Mammary epithelial cell (primary cell): ENCODE data around the gene LHFPL3.

Experiments used
- EZH2 ChIP-seq: IDR thresholded peaks from 2 replicates; pipeline ENCODE4 v1.6.1; 2012; ENCODE audit warnings: low read length, inconsistent platforms, borderline replicate concordance
- TF ChIP-seq, protein P1 (sequence below), 2 donors: IDR thresholded peaks in 1 of 2; conservative IDR thresholded peaks in 1 of 2; 2 replicates each; pipeline ENCODE4 v1.5.1; 2011 to 2012; ENCODE audit warnings: inconsistent platforms in 2 of 2, low read length in 2 of 2, mild to moderate bottlenecking in 2 of 2, control low read depth in 1 of 2, low read depth in 1 of 2; ENCODE audit not compliant: insufficient read depth in 1 of 2; ENCODE audit errors: extremely low read depth in 1 of 2

- TF ChIP-seq, protein P1, sequence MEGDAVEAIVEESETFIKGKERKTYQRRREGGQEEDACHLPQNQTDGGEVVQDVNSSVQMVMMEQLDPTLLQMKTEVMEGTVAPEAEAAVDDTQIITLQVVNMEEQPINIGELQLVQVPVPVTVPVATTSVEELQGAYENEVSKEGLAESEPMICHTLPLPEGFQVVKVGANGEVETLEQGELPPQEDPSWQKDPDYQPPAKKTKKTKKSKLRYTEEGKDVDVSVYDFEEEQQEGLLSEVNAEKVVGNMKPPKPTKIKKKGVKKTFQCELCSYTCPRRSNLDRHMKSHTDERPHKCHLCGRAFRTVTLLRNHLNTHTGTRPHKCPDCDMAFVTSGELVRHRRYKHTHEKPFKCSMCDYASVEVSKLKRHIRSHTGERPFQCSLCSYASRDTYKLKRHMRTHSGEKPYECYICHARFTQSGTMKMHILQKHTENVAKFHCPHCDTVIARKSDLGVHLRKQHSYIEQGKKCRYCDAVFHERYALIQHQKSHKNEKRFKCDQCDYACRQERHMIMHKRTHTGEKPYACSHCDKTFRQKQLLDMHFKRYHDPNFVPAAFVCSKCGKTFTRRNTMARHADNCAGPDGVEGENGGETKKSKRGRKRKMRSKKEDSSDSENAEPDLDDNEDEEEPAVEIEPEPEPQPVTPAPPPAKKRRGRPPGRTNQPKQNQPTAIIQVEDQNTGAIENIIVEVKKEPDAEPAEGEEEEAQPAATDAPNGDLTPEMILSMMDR (conservative IDR thresholded peaks at IDR 0.05 in 1 of 2, IDR thresholded peaks at IDR 0.05 in 1 of 2; ENCODE audit: extremely low read depth in 1 of 2, insufficient read depth in 1 of 2, low read depth in 1 of 2, low read length in 2 of 2) = no peak
- no peak for TF ChIP-seq EZH2
These were observed 357.9 kb downstream of the LHFPL3 start for GRCh38 chr7:104686286-104686685.
